Left ventricle myocardium inferior (tissue), 1 donor: ENCODE data around the gene NFASC. TPM values are rescaled to one million over a fixed set of nuclear protein-coding genes. Genes with fewer than 3 reads are reported as not detected.

Experiments used
- DNase-seq: peaks from one replicate; pipeline ENCODE4 v3.0.0-alpha.2; 2020
- H3K27ac ChIP-seq: fragments of 200-600 bp; replicated peaks from 2 replicates; pipeline ENCODE4 v1.8.0; 2021
- H3K27me3 ChIP-seq: fragments of 200-600 bp; 2 replicates; pipeline ENCODE4 v1.8.0; 2021; ENCODE audit warnings: low read depth
- H3K36me3 ChIP-seq: fragments of 200-600 bp; 2 replicates; pipeline ENCODE4 v1.8.0; 2021
- H3K4me1 ChIP-seq: fragments of 200-600 bp; 2 replicates; pipeline ENCODE4 v1.8.0; 2021
- H3K4me3 ChIP-seq: fragments of 200-600 bp; 2 replicates; pipeline ENCODE4 v1.8.0; 2021; ENCODE audit warnings: mild to moderate bottlenecking, moderate library complexity
- H3K9me3 ChIP-seq: fragments of 200-600 bp; replicated peaks from 2 replicates; pipeline ENCODE4 v1.8.0; 2021
- intact Hi-C: fragments of 100-400 bp; cut with micrococcal nuclease; formaldehyde crosslinking; loops from one replicate; pipeline ENCODE4 v1.11.0; 2022
- total RNA-seq: library from RNA; stranded (reverse); fragmentation: NEBNext Ultra II Directional; extraction: Animal tissue kit (Norgen Biotek cat#: 25700); gene quantifications from one replicate; pipeline ENCODE4 v1.2.1, GENCODE V29; 2021
- TF ChIP-seq, protein P1 (sequence below): fragments of 200-600 bp; IDR thresholded peaks from 2 replicates; pipeline ENCODE4 v1.8.0; 2021; ENCODE audit warnings: antibody characterized with exemption, mild to moderate bottlenecking, borderline replicate concordance
- donor health status: DM: no; HTN: yes; CAD: no; lungs with severe emphysema.

Gene NFASC
- total RNA-seq, 1 donor from 2014 or later = 8.2 TPM

DNA sequence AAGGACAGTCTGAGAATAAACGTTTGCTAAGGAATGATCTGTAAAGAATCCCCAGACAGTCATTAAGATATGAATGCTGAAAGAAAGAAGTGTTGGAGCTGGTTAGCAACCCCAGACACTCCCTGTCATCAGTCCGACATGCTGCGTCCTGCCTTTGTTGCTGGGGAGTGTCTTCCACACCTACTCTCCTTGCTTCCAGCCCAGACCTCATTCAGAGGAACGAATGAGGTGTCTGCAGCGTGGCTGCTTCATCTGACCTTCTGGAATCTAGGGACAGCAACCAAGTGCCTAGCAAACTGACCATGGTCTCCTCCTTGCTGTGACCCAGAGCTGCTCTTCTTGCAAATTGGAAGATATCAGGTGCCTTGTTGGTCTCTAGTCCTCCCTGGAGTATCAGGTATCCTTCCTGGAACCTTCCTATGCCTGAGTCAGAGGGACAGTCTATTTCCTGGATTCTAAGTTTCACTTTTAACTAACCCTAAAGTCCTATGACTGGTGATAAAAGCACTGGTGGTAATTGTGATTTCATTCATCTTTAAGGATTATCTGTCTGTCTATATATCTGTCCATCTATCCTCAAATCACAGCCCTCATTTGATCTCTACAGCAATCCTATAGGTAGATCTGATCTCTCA, 45.3 kb downstream of the NFASC start:
- TF ChIP-seq, protein P1, sequence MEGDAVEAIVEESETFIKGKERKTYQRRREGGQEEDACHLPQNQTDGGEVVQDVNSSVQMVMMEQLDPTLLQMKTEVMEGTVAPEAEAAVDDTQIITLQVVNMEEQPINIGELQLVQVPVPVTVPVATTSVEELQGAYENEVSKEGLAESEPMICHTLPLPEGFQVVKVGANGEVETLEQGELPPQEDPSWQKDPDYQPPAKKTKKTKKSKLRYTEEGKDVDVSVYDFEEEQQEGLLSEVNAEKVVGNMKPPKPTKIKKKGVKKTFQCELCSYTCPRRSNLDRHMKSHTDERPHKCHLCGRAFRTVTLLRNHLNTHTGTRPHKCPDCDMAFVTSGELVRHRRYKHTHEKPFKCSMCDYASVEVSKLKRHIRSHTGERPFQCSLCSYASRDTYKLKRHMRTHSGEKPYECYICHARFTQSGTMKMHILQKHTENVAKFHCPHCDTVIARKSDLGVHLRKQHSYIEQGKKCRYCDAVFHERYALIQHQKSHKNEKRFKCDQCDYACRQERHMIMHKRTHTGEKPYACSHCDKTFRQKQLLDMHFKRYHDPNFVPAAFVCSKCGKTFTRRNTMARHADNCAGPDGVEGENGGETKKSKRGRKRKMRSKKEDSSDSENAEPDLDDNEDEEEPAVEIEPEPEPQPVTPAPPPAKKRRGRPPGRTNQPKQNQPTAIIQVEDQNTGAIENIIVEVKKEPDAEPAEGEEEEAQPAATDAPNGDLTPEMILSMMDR = no peak
- intact Hi-C loops = no loop called here

DNA sequence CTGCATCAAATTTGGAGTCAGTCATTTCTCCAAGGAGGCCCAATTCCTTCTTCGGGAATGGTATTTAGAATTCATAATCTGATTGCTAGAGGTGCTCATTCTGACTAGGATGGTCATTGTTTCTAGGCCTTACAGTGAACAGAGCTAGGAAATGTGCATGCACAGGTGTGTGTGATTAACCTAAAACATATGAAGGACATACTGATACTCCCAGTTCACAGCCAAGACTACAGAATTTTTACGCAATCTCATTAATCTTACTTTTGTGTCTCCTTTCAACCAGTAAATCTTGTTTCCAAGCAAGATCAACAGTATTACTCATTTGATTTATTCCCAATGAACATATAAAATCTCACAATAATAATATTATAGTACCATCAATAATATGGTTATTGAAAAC, 47.1 kb downstream of the NFASC start:
- Histone ChIP-seq H3K27ac (no peak overlapping the region), H3K9me3 (peaks cover 7% of the 10 kb centered on the region), H3K4me1 (peaks cover 16% of the 10 kb centered on the region), H3K36me3 (no peaks in the 10 kb centered on the region), H3K4me3 (no peak overlapping the region), H3K27me3 (peaks cover 8% of the 10 kb centered on the region)
- TF ChIP-seq, protein P1 = no peak
- no peak for DNase-seq
- intact Hi-C loops = no loop called here

More for the DNA sequence above, 45.3 kb downstream of the NFASC start:
- peaks cover 13% of the 10 kb centered on the region for H3K27me3 ChIP-seq
- no peak overlapping the region for H3K4me3 ChIP-seq
- H3K9me3 ChIP-seq = peaks cover 9% of the 10 kb centered on the region
- no peak for DNase-seq
- H3K36me3 ChIP-seq = no peaks in the 10 kb centered on the region
- H3K4me1 ChIP-seq = peaks cover 10% of the 10 kb centered on the region
- no peak overlapping the region for H3K27ac ChIP-seq

GRCh38 chr1:204920511-204920910, 49.8 kb downstream of the NFASC start:
- peaks cover 37% of the 10 kb centered on the region for H3K4me1 ChIP-seq
- no peak overlapping the region for H3K27ac ChIP-seq
- TF ChIP-seq, protein P1 = no peak
- peaks cover 18% of the 10 kb centered on the region for H3K27me3 ChIP-seq
- intact Hi-C loops = no loop called here
- H3K36me3 ChIP-seq = no peaks in the 10 kb centered on the region
- DNase-seq = no peak
- peaks cover 7% of the 10 kb centered on the region for H3K9me3 ChIP-seq
- H3K4me3 ChIP-seq = no peak overlapping the region

DNA sequence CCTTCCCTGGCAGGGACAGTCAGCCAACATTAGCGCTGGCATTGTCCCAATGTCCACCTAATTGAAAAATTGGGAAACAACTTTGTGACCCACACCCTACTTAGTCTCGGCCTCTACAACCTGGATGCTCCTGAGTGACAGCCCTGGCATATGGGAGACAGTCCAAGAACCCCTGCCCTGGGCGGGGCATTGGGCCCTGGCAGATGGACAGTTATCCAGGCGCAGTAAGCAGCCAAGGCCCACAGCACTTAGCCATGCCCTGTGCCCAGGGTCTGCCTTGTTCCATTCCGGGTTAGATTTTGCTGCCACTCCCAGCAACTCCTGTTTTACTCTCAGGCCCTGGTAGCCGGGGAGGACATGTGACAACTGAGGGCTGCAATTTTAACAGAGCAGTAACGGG, 50.3 kb downstream of the NFASC start:
- TF ChIP-seq, protein P1 = no peak
- no peak overlapping the region for H3K27ac ChIP-seq
- DNase-seq = no peak
- H3K27me3 ChIP-seq = peaks cover 22% of the 10 kb centered on the region
- H3K4me1 ChIP-seq = peaks cover 37% of the 10 kb centered on the region
- H3K9me3 ChIP-seq = peaks cover 7% of the 10 kb centered on the region
- H3K36me3 ChIP-seq = no peaks in the 10 kb centered on the region
- no peak overlapping the region for H3K4me3 ChIP-seq
- intact Hi-C loops = no loop called here

GRCh38 chr1:204921855-204922516, 51.3 kb downstream of the NFASC start:
- Histone ChIP-seq H3K27ac (no peak overlapping the region), H3K4me3 (no peak overlapping the region), H3K9me3 (peaks cover 7% of the 10 kb centered on the region), H3K36me3 (no peaks in the 10 kb centered on the region), H3K27me3 (peaks cover 25% of the 10 kb centered on the region), H3K4me1 (peaks cover 34% of the 10 kb centered on the region)
- intact Hi-C loops = no loop called here
- no peak for DNase-seq
- TF ChIP-seq, protein P1 = no peak
